Keratinocyte (primary cell): Measurements from ENCODE around the gene UBE2E3.

Experiments used
- CTCF ChIP-seq, 3 experiments: IDR thresholded peaks in 1 of 3; conservative IDR thresholded peaks in 1 of 3; optimal IDR thresholded peaks in 1 of 3; 2 replicates in 2 of 3; 3 replicates in 1 of 3; pipeline versions ENCODE3 to v1.5.1; 2011; ENCODE audit warnings: low read length in 3 of 3, mild to moderate bottlenecking in 3 of 3, moderate library complexity in 2 of 3, control low read depth in 1 of 3, inconsistent platforms in 1 of 3; ENCODE audit not compliant: insufficient read depth in 2 of 3; ENCODE audit errors: extremely low read depth in 1 of 3
- EZH2 ChIP-seq: IDR thresholded peaks from one replicate; pipeline ENCODE4 v1.6.1; 2012; ENCODE audit warnings: inconsistent platforms, mild to moderate bottlenecking, low read length, moderate library complexity

GRCh38 chr2:181021199-181021789, 40.9 kb downstream of the UBE2E3 start:
- TF ChIP-seq CTCF (optimal IDR thresholded peaks at IDR 0.05 in 1 of 3, IDR thresholded peaks at IDR 0.05 in 1 of 3, conservative IDR thresholded peaks at IDR 0.05 in 1 of 3; ENCODE audit: extremely low read depth in 1 of 3, insufficient read depth in 2 of 3, low read length in 3 of 3) (no peak), EZH2 (no peak)
